ENCODE measurements around the gene NBPF1. TPM values are rescaled to one million over a fixed set of nuclear protein-coding genes. Genes with fewer than 3 reads are reported as not detected.

The NBPF1 gene
- total RNA-seq = 39.2 and 107 TPM in 2 replicates

DNA sequence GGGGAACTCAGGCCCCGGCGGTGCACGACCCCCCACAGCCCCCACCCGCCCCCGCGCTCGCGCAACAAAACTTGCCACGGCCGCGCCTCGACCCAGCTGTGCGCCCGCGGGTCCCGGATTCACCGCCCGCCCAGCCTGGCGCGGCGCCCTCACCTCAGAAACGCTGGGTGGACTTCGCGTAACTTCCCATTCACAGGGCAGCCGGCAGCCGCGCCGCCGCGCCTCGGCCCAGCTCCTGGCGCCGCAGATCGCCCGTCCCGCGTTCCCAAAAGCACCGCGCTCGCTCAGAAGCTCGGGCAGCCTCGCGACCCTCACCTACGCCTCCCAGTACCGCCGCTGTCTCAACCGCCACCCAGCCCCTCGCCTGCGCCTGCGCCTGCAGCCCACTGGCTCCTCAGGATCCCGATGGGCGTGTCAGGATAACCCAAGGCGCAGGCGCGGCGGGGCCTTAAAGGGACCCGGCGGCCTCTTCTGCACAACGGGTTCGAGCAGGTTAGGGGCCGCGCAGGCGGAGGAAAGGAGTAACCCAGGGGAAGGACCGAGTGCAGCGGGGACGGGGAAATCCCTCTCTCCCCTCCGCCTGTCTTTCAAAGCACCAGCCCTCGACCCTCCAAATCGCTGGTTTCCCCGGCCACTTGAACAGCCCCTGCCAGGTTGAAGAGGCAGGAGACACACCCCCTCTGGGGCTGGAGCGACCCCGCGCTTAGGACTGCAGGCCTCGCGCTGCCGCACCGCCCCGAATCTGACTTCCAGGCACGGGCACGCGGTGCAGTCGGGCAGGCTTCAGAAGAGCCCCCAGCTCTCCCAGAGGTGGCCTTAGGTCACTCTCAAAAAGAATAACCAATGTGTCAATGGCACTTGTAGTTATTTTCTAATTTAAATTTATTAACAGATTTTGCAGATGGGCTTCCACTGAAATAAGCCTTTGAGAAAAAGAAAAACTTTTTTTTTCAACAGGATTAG, at the start of gene NBPF1:
Gene NBPF1 (minus strand): TSS at position 380 of the 963 bp plus-strand sequence.

DNA sequence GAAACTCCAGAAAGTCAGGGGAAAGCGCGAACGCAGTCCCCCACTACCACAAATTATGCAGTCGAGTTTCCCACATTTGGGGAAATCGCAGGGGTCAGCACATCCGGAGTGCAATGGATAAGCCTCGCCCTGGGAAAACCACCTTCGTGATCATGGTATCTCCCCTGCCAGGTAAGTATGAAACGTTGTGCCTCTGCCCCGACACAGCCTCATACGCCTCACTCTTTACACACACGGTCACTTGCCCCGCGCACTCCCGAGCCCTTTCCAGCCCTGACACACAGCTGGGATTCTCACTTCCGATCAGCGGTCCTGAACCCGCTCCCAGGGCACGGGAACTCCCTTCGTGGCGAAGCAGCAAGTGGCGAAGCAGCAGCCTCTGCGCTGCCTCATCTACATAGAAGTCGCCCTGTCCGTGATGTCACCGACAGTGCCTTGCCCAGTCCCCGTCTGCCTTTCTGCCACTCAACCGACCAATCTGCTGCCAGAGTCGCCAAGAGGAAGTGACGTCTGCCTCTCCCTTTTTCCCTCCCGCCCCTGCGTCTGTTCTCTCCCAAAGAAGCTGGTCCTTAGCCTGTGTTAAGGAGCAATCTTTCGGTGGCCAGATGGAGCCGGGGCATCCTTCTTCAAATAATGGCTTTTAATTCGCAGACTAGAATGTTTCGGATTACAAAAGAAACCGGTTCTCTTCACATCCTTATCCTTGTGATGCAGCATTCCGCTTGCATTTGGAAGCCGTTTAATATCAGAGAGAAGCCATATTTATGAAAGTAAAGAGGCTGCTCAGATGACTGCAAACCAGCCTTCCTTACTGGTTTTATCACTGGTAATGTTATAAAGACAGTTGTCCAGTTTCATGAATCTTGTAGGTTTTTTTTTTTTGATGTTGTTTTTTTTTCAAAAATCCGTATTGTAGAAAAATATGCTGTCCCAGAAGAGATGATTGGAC, 99.0 kb downstream of the NBPF1 start, which contains the start of gene RNU1-1:
Gene RNU1-1 (minus strand): TSS at position 179 of the 949 bp plus-strand sequence.

Other genes starting within 250 kb of the NBPF1 start
- 16.9 and 39.4 TPM in 2 replicates for gene SZRD1, start 246.3 kb downstream of the NBPF1 start, total RNA-seq
- gene SPATA21, start 176.1 kb downstream of the NBPF1 start, total RNA-seq = not detected in 2 replicates
- gene NECAP2, start 172.8 kb downstream of the NBPF1 start, total RNA-seq = 74.4 and 74.8 TPM in 2 replicates
- gene RNU1-1, start 99.3 kb downstream of the NBPF1 start, total RNA-seq = under 0.01 TPM in 2 replicates
- gene RNU1-3, start 53.4 kb upstream of the NBPF1 start, total RNA-seq = under 0.01 TPM in 2 replicates
- under 0.01 TPM in 2 replicates for gene RNU1-4, start 127.0 kb upstream of the NBPF1 start, total RNA-seq